A673 (cell line): Measurements from ENCODE around the gene CBLN3.

Experiments used
- CTCF ChIP-seq: fragments of 300-800, 200-600 bp; sonication (generic); conservative IDR thresholded peaks from 2 replicates; pipeline ENCODE4 v1.5.1; 2017; ENCODE audit warnings: low read depth, mild to moderate bottlenecking, antibody characterized with exemption, low read length, moderate library complexity, mixed read lengths
- EZH2 ChIP-seq: fragments of 200-600 bp; sonication (generic); IDR thresholded peaks from 2 replicates; pipeline ENCODE4 v1.6.1; 2017; ENCODE audit warnings: borderline replicate concordance, low read depth, mild to moderate bottlenecking, mixed read lengths, antibody characterized with exemption, low read length; ENCODE audit not compliant: poor library complexity, severe bottlenecking

- no peak for TF ChIP-seq CTCF
- no peak for TF ChIP-seq EZH2
Observed at GRCh38 chr14:24475261-24475660, 45.8 kb upstream of the CBLN3 start.
